NCI-H774 (cell line): ENCODE measurements around the gene GRIK4.
A peak's percentile ranks its signal among the peaks of the same experiment; 100 is the strongest.

Experiments
- DNase-seq: peaks from one replicate; lab custom pipeline; 2025; lab: John Stamatoyannopoulos, UW

GRIK4 gene

GRCh38 chr11:120918257-120918656 lies 406.7 kb downstream of the GRIK4 start:
- no peak for DNase-seq

- DNase-seq: no peak
Measured at GRCh38 chr11:120919045-120919444, 407.5 kb downstream of the GRIK4 start.

GRCh38 chr11:120919566-120919965 lies 408.0 kb downstream of the GRIK4 start:
- no peak for DNase-seq

DNA sequence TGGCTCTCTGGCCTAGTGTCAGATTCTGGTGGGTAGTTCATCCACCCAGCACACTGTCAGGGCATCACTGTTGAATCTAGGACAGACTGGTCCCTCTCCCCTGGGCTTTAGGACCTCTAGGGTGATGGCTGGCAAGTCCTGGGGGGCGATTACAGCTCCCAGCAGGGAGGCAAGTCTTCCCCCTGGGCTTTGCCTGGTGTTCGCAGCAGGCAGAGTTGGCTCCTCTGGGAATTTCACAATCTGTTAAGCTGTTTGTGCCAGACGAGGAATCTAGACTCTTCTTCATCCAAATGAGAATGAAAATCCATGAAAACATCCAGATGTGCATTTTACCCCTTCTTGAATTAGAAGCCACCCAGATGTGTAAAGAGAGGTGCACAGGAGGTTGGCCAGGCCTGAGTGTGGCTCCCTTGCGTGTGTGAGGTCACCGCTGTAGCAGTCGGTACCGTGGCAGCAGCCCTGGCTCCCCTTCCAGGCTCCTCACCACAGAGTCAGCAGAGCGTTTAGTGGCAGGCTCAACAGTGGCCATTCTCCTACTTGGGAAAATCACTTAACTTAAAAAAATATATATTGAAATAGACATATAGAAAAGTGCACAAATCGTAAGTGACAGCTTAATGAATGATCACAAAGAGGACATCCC lies 412.4 kb downstream of the GRIK4 start:
- DNase-seq: no peak

DNA sequence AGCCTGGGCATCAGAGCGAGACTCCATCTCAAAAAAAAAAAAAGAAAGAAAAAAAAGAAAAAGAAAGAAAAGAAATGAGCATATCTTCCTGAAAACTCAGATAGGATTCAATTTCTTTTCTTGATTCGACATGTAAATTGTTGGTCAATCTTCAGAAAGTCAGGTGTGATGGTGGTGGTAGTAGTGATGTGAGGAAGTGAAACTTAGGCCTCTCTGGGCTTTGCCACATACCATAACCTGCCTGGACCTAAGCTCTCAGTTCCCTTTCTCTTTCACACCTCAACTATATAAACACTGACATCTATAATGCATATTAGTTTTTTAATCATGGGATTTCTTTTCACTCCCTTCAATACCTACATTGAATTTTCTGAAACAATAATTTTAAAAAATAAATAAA lies 414.4 kb downstream of the GRIK4 start:
- DNase-seq: no peak

DNA sequence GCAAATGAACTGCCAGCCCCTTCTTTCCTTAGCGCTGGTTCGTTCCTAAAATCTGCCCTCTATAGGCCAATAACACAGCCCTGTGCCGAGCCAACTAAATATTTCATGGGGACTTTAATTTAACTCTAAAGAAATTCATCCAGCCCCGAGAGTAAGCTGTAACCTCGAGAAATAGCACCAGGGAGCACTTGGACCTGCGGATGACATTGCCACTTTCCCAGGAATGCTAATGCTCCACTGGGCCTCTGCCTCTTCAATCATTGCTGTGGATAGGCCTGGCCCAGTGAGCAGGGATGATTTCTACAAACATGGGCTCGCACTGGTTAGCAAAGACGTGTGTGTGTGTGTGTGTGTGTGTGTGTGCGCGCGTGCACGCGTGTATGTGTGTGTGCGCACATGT lies 417.1 kb downstream of the GRIK4 start:
- DNase-seq: no peak

DNA sequence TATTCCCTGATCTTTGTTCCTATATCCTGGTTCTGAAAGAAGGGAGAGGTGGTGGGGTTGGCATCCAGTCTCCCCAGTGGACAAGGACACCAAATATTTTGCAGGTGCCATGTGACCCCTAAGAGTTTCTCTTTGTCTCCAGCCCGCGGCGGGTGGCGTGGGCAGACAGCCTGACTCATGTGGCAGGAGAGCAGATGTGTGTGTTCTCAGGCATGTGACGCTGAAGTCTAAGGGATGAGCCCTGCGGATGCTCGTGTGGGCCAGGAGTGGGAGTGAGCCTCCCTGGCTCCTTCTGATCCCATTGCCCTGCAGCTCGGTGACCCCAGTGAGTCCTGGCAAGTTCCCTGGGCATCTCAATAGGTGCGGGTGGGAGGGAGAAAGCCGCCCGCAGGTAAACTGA lies 417.5 kb downstream of the GRIK4 start:
- no peak for DNase-seq

DNA sequence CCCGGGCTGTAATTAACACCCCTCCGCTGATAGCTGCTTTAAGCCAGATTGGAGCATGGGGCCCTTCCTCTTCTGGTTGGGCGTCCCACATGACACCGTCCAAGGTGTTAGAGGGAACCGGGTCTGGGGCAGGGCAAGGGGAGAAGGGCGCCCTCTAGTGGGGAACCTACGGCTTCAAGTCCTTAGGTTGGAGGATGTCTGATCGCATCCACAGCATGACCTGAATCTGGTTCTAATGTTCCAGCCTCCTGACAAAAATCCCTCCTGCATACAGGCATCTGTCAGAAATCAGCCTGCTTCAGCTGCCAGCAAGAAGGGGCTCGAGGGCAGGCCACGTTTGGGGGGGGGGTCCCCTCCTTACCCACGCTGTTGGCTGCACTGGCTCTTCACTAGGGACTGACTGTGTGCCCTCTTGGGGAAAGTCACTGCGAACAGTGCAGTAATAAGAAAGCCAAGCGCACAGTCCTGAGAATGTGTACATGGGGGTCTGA lies 418.2 kb downstream of the GRIK4 start:
- DNase-seq: peak; percentile 19

DNA sequence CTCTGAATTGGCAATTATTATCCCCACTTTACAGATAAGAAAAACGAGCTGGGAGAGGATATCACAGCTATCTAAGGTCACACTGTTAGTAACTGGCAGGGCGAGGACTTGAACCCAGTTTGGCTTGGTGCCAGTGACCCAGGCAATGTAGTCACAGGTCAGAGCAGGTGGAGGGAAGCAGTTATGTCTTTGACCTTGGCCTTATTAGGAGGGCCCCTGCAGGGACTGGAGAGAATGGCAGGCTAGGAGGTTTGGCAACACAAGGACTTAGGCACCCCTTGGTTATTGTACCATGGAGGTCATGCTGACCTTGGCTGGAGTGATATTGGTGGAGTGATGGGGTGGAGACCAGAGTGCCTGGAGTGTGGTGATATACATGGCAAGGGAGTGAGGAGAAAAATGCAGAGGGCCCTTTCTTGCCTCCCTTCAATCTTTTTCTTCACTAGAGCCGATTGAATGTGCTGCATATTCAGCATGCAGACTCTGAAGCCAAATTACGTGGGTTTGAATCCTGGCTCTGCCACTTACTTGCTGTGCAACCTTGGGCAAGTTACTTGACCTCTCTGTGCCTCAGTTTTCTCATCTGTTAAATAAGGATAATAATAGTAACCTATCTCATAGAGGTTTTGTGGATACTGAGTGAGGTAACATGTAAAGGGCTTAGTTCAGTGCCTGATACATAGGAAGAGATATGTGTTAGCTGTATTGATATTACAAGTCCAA lies 419.7 kb downstream of the GRIK4 start:
- DNase-seq: no peak

DNA sequence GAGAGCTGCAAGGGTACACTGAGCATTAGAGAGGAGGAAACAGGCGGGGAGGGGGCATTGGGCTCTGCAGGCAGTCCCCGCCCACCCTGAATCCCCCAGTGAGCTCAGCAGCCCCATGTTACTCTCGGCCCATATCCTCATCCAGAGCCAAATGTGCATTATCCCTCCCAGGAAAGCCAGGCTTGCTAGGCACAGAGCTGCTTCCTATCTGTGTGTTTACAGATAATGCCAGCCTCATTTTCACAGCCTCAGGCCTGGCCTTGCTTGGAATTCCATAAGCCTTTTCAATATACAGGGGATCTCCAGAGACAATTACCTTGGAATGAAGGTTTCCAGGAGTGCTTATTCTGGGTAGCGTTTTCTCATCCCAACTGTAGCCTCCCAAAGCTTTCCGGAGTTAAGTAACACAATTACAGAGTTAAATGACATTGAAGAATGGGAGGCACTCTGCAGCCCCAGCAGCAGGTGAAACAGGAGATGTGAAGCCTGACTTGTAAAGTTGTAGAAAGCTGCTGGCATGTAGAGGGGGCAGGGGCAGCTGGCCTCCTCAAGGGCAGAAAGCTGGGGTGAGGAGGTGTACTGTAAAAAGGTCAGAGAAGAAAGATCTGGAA lies 420.9 kb downstream of the GRIK4 start:
- no peak for DNase-seq

DNA sequence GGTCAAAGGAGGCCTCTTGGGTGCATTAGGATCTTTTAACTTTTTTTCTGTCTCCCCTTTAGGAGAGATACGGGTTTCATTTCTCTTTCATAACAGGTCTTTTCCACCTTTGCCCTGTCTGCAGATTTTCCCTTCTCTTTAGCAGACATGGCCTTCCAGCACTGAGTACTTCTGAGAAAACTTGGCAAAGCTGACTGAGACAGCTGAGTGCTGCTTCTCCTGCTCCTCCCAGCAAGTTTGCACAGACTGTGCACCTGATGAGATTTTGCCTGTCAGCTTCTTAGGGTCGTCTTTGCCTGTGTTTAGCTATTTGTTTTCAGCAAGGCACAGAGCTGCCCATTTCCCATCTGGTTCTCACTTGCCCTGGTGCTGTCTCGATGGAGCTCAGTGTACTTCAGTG lies 424.8 kb downstream of the GRIK4 start:
- no peak for DNase-seq

GRCh38 chr11:120937501-120937900 lies 426.0 kb downstream of the GRIK4 start:
- DNase-seq: no peak

- DNase-seq: no peak
Measured at GRCh38 chr11:120938260-120938659, 426.7 kb downstream of the GRIK4 start.

DNA sequence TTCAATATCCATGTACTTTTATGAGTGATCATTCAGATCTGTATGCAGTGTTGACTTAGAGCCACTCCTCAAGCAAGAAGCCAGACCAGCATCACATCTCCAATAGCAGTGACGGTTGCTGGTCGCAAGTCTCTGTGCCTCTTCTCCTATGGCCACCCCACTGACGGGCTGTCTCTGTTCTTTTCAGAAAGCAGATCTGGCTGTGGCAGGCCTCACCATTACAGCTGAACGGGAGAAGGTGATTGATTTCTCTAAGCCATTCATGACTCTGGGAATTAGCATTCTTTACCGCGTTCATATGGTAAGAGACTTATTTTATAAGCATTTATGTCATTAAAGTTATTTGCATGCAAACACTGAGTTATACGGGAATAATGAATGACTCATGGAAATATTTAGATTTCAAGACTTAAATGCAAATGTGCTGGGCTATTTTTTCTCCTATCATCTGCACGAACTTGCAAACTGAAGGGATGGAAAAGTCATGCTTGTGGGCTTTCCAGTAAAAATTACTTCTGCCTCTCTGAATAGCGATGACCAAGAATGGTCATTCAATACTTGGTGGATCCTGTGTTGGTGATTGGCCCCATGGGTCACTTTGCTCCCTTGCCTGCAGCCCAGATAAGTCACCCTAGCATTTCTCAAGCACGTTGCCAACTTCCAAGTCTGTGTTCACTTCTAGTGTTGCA lies 428.8 kb downstream of the GRIK4 start:
- no peak for DNase-seq

DNA sequence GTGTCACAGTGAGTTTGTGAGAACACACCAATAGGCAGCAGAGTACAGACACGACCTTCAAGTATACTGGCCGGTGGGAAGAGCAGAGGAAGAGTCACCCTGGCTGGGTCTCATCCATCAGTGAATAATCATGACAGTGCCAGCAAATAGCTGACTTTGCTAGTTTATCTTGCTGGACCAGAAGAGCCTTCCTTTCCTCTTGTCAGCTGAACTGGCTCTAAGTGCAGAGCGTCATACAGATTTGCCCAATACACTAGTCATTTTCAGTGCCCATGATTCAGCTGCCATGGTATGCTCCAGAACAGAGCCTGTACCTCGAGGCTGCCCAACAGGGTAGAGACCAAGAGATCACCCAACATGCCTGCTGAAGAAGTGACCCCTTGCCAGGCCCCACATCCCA lies 429.5 kb downstream of the GRIK4 start:
- DNase-seq: no peak

- DNase-seq: no peak
Measured at GRCh38 chr11:120942701-120943100, 431.2 kb downstream of the GRIK4 start.

DNA sequence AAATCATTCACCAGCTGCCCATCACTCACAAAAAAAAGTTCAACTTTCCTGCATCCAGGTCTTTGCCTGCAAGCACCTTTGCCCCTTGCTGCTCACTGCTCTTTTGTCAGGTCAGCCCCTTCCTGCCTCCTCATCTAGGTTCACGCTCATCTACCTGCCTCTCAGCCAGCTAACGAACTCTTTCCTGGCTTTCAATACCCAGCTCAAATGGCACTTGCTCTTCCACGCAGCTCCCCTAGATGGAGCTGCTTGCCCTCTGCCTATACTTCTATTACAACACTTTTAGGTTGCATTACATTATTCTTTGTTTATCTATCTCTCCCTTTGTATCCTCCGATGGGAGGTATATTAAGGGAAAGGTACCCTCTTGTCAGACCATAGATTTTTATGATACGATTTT lies 433.5 kb downstream of the GRIK4 start:
- DNase-seq: no peak

- no peak for DNase-seq
Measured at GRCh38 chr11:120950880-120951279, 439.3 kb downstream of the GRIK4 start.

- peak; percentile 77 for DNase-seq
Measured at GRCh38 chr11:120952461-120953434, 441.2 kb downstream of the GRIK4 start.

DNA sequence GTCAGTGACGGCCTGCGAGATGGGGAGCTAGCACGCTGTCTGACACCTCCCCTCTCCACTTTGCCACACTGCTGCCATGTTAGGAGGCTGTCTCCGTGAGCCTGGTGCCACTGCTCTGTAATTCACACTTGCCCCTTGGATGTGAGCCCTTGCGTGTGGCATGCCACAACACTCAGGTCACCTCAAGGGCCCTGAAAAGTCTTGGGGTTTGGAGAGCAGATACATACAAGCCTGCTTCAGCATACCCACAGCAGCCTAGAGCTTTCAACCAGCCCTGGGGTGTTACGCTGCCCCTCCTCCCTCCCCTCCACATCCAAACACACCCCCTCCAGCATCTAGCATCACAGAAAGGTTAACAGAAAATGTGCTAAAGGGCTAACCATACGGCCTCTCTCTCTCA lies 442.8 kb downstream of the GRIK4 start:
- DNase-seq: no peak

DNA sequence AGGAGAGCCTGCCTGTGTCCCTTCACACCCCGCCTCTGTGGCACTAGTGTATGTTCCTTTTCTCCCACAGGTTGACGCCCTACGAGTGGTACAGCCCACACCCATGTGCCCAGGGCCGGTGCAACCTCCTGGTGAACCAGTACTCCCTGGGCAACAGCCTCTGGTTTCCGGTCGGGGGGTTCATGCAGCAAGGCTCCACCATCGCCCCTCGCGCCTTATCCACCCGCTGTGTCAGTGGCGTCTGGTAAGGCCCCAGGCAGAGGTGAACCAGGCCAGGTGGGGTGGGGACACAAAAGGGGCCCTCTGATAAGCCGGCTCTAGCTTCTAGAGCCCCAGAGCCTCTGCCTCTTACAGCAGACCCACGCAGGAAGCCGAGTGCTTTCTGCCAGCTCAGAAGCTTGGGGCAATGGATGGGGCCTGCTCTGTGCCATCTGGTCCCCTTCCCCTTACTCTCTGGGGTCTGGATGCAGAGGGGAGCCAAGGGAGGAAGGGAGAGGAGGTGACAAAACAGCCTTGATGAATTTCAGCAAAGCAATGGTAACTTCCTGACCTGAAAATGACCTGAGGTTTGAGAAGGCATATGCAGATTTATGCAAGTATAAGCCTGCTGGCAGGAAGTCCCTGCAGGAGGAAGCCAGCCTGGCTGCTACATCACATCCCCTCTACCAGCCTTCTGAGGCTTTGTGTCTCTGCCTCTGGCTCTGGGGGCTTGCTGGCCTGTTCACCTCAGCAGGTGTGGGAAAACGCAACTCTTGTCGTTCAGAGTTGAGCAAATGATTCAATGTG lies 445.4 kb downstream of the GRIK4 start:
- no peak for DNase-seq
